Pancreas (tissue), 10 donors: ENCODE data around the gene TPM1. TPM values are rescaled to one million over a fixed set of nuclear protein-coding genes. Genes with fewer than 3 reads are reported as not detected.

ENCODE experiments used
- ATAC-seq, 4 donors: fragments of 200-7000 bp; cut with Tn5 transposase; one replicate each; pipeline versions ENCODE4 v1.8.0 to v1.9.1; 2020; ENCODE audit warnings: mild to moderate bottlenecking in 4 of 4, moderate library complexity in 4 of 4
- DNase-seq, 6 donors: peaks; one replicate each; pipeline ENCODE4 v3.0.0-alpha.2; 2020
- FAIRE-seq: peaks from 2 replicates; lab custom pipeline; 2012; peaks lifted over from hg19 to GRCh38; lab: Jason Lieb, UNC
- H3K27ac ChIP-seq, 4 donors: fragments of 200-600 bp; sonication (generic); 1 replicate in 3 of 4; 2 replicates in 1 of 4; pipeline versions ENCODE4 v1.5.0 to v1.8.0; 2020
- H3K27me3 ChIP-seq, 4 donors: fragments of 200-600 bp; one replicate each; pipeline ENCODE4 v1.8.0; 2021
- H3K36me3 ChIP-seq, 3 donors: fragments of 200-600 bp; sonication (generic) in 1 of 3; one replicate each; pipeline versions ENCODE4 v1.5.0 to v1.8.0; 2020 to 2021
- H3K4me1 ChIP-seq, 3 donors: fragments of 200-600 bp; one replicate each; pipeline ENCODE4 v1.8.0; 2021
- H3K4me3 ChIP-seq, 4 donors: fragments of 200-600 bp; sonication (generic) in 2 of 4; one replicate each; pipeline versions ENCODE4 v1.5.0 to v1.8.0; 2020 to 2021
- H3K9me3 ChIP-seq, 4 donors: fragments of 200-600 bp; one replicate each; pipeline ENCODE4 v1.8.0; 2021
- CTCF ChIP-seq, 4 donors: fragments of 200-600 bp; sonication (generic) in 3 of 4; IDR thresholded peaks; one replicate each; pipeline versions ENCODE4 v1.5.0 to v1.8.0; 2021; ENCODE audit warnings: antibody characterized with exemption in 4 of 4
- WGBS, 2 donors: extraction: QIAGEN DNeasy Blood & Tissue Kit; methylation state at CpG; one replicate each; pipeline ENCODE4 v1.1.7; 2013; 5-methylcytosine and 5-hydroxymethylcytosine counted together
- intact Hi-C, 3 donors: fragments of 100-400 bp; cut with DNase I; formaldehyde crosslinking; loops; one replicate each; pipeline versions ENCODE4 v1.11.1 to v1.14.2; 2022
- polyA plus RNA-seq, 2 donors: library from polyadenylated mRNA; stranded (reverse); fragments of 200-250 nt; gene quantifications; one replicate each; pipeline ENCODE4 v1.2.3, GENCODE V29; 2013
- total RNA-seq, 6 donors: library from RNA; stranded (reverse); fragmentation: NEBNext Ultra II Directional in 4 of 6; extraction: Animal tissue kit (Norgen Biotek cat#: 25700) in 4 of 6; gene quantifications; one replicate each; pipeline versions ENCODE4 v1.2.1 to v1.2.4, GENCODE V29; 2021 to 2023
- donor health status: healthy with polysubstance abuse.
- donor health status: DM: no; HTN: no; CAD: no; lungs with moderate emphysema.
- donor health status: DM: no; HTN: no; CAD: no.
- donor health status: control.
- donor health status: control.
- donor health status: Bipolar disorder and iron deficiency.
- donor health status: DM: yes; HTN: yes; CAD: no.
- donor health status: DM: no; HTN: no; CAD: no.
- donor health status: DM: no; HTN: no; CAD: no.
- donor health status: DM: yes; HTN: yes; CAD: no.

TPM1 gene
- total and polyA plus RNA-seq, 8 donors: 114 to 482 (median 263) TPM

GRCh38 chr15:63067976-63068743 is 25.6 kb downstream of the TPM1 start:
- no peak overlapping the region for H3K27ac ChIP-seq
- H3K9me3 ChIP-seq: no peaks in the 10 kb centered on the region
- 88 to 95% methylated on average over 13 of the region's 13 CpGs for WGBS, 2 donors
- no peaks in the 10 kb centered on the region for H3K27me3 ChIP-seq
- DNase-seq (no peak), ATAC-seq (no peak), FAIRE-seq (no peak)
- no peaks in the 10 kb centered on the region for H3K4me1 ChIP-seq
- H3K36me3 ChIP-seq: peaks cover 0 to 60% (median 8%) of the 10 kb centered on the region in 3 donors
- no peak overlapping the region for H3K4me3 ChIP-seq
- intact Hi-C loops: no loop called here
- no peak for TF ChIP-seq CTCF (IDR thresholded peaks at IDR 0.05)

GRCh38 chr15:63069616-63070090 is 27.1 kb downstream of the TPM1 start:
- intact Hi-C loops: no loop called here
- FAIRE-seq (no peak), ATAC-seq (no peak), DNase-seq (no peak)
- Histone ChIP-seq H3K4me1 (peaks cover 0 to 3% (median 0%) of the 10 kb centered on the region in 3 donors), H3K27me3 (no peaks in the 10 kb centered on the region), H3K36me3 (peaks cover 0 to 48% (median 0%) of the 10 kb centered on the region in 3 donors), H3K9me3 (no peaks in the 10 kb centered on the region), H3K27ac (no peak overlapping the region), H3K4me3 (no peak overlapping the region)
- WGBS, 2 donors: 98 to 100% methylated on average over 3 of the region's 3 CpGs
- TF ChIP-seq CTCF (IDR thresholded peaks at IDR 0.05): no peak

- TF ChIP-seq CTCF (IDR thresholded peaks at IDR 0.05): no peak
- Histone ChIP-seq H3K36me3 (peaks cover 0 to 39% (median 0%) of the 10 kb centered on the region in 3 donors), H3K4me1 (peaks cover 0 to 3% (median 0%) of the 10 kb centered on the region in 3 donors), H3K27ac (no peak overlapping the region), H3K27me3 (no peaks in the 10 kb centered on the region), H3K4me3 (no peak overlapping the region), H3K9me3 (no peaks in the 10 kb centered on the region)
- WGBS, 2 donors: 86% methylated on average over 6 of the region's 6 CpGs
- ATAC-seq (no peak), FAIRE-seq (no peak), DNase-seq (no peak)
- intact Hi-C loops: no loop called here
Measured at GRCh38 chr15:63070681-63071129, 28.2 kb downstream of the TPM1 start.

- 77 to 81% methylated on average over 8 of the region's 8 CpGs for WGBS, 2 donors
- Histone ChIP-seq H3K4me3 (no peak overlapping the region), H3K27me3 (no peaks in the 10 kb centered on the region), H3K4me1 (peaks cover 0 to 3% (median 0%) of the 10 kb centered on the region in 3 donors), H3K36me3 (peaks cover 0 to 32% (median 0%) of the 10 kb centered on the region in 3 donors), H3K27ac (no peak overlapping the region), H3K9me3 (no peaks in the 10 kb centered on the region)
- TF ChIP-seq CTCF (IDR thresholded peaks at IDR 0.05): no peak
- intact Hi-C loops: no loop called here
- FAIRE-seq (no peak), DNase-seq (no peak), ATAC-seq (no peak)
Measured at GRCh38 chr15:63071288-63071909, 28.9 kb downstream of the TPM1 start.
